Activated naive CD8-positive, alpha-beta T cell treated with anti-CD3 and anti-CD28 coated beads, Interleukin-2, amount 10 ng/mL, durations not matched to agents 7 days and 5 days (primary cell): ENCODE results near the gene MYH9. TPM values are rescaled to one million over a fixed set of nuclear protein-coding genes. Genes with fewer than 3 reads are reported as not detected.

ENCODE experiments used
- ATAC-seq: fragments of 150-1000 bp; cut with Tn5 transposase; one replicate; pipeline ENCODE4 v1.10.0; 2021; ENCODE audit warnings: low read depth, moderate library complexity
- POLR2A ChIA-PET: fragments of 350-600 bp; sonication (Branson Sonifier 250); formaldehyde crosslinking; loops from one replicate; lab custom pipeline; 2021; ENCODE audit warnings: antibody characterized with exemption; lab: Charles Lee
- DNase-seq: peaks from one replicate; pipeline ENCODE4 v3.0.0; 2021
- H3K27ac Mint-ChIP-seq: one replicate; pipeline ENCODE4 v1.8.0; 2022; ENCODE audit warnings: mild to moderate bottlenecking, mixed read lengths
- H3K27me3 Mint-ChIP-seq: one replicate; pipeline ENCODE4 v1.8.0; 2022; ENCODE audit warnings: mild to moderate bottlenecking, moderate library complexity, mixed read lengths
- H3K36me3 Mint-ChIP-seq: one replicate; pipeline ENCODE4 v1.8.0; 2021; ENCODE audit warnings: mild to moderate bottlenecking, mixed read lengths
- H3K4me1 Mint-ChIP-seq: one replicate; pipeline ENCODE4 v1.8.0; 2021; ENCODE audit warnings: mixed read lengths
- H3K4me3 Mint-ChIP-seq: one replicate; pipeline ENCODE4 v1.8.0; 2022; ENCODE audit warnings: mild to moderate bottlenecking, moderate library complexity, mixed read lengths
- H3K9me3 Mint-ChIP-seq: one replicate; pipeline ENCODE4 v1.8.0; 2021; ENCODE audit warnings: mixed read lengths
- total RNA-seq, 2 experiments: library from RNA; stranded (reverse); gene quantifications; one replicate each; pipeline ENCODE4 v1.2.3, GENCODE V29; 2021

The MYH9 gene
- total RNA-seq, 2 experiments from 2014 or later = 803 to 821 TPM

GRCh38 chr22:36356708-36357624 is 30.8 kb downstream of the MYH9 start:
- H3K9me3 Mint-ChIP-seq = no peaks in the 10 kb centered on the region
- peak overlapping the region; percentile 78 for H3K27ac Mint-ChIP-seq
- POLR2A ChIA-PET = interaction anchor here (1.0 to 3.1 kb wide), 12 partner anchors 7 to 29 kb away, joined by 3 to 17 read pairs (median 6); no protein-coding TSS in a partner anchor
- peak overlapping the region; percentile 69 for H3K4me3 Mint-ChIP-seq
- H3K4me1 Mint-ChIP-seq = peaks cover 86% of the 10 kb centered on the region
- peaks cover 24% of the 10 kb centered on the region for H3K36me3 Mint-ChIP-seq
- no peaks in the 10 kb centered on the region for H3K27me3 Mint-ChIP-seq
- peak; percentile 19 for ATAC-seq
- DNase-seq = no peak

- Mint-ChIP-seq H3K27me3 (no peaks in the 10 kb centered on the region), H3K27ac (peak overlapping the region; percentile 78), H3K36me3 (peaks cover 22% of the 10 kb centered on the region), H3K4me3 (peak overlapping the region; percentile 56), H3K9me3 (no peaks in the 10 kb centered on the region), H3K4me1 (peaks cover 87% of the 10 kb centered on the region)
- POLR2A ChIA-PET = interaction anchor here (1.0 to 2.8 kb wide), 10 partner anchors 8 to 32 kb away, joined by 3 to 10 read pairs (median 5); partner anchors contain the start of gene MYH9
- ATAC-seq (no peak), DNase-seq (no peak)
Measured at GRCh38 chr22:36355894-36356293, 31.9 kb downstream of the MYH9 start.

- DNase-seq (no peak), ATAC-seq (no peak)
- Mint-ChIP-seq H3K4me1 (peaks cover 87% of the 10 kb centered on the region), H3K27me3 (no peaks in the 10 kb centered on the region), H3K27ac (peak overlapping the region; percentile 78), H3K36me3 (peaks cover 22% of the 10 kb centered on the region), H3K9me3 (no peaks in the 10 kb centered on the region), H3K4me3 (peak overlapping the region; percentile 56)
- POLR2A ChIA-PET = interaction anchor here (0.6 to 2.8 kb wide), 8 partner anchors 9 to 100 kb away, joined by 3 to 10 read pairs (median 4); partner anchors contain the start of gene MYH9
Measured at GRCh38 chr22:36355362-36355761, 32.4 kb downstream of the MYH9 start.

- POLR2A ChIA-PET = interaction anchor here (0.6 to 3.7 kb wide), 15 partner anchors 10 to 177 kb away, joined by 3 to 30 read pairs (median 5); partner anchors contain the start of gene MYH9
- Mint-ChIP-seq H3K4me1 (peaks cover 80% of the 10 kb centered on the region), H3K9me3 (no peaks in the 10 kb centered on the region), H3K36me3 (peaks cover 23% of the 10 kb centered on the region), H3K27me3 (no peaks in the 10 kb centered on the region), H3K27ac (peak overlapping the region; percentile 89), H3K4me3 (peak overlapping the region; percentile 64)
- peak; percentile 66 for DNase-seq
- peak; percentile 64 for ATAC-seq
Measured at GRCh38 chr22:36352803-36353507, 34.8 kb downstream of the MYH9 start.

GRCh38 chr22:36351921-36352802 is 35.6 kb downstream of the MYH9 start:
- peaks cover 76% of the 10 kb centered on the region for H3K4me1 Mint-ChIP-seq
- peak overlapping the region; percentile 89 for H3K27ac Mint-ChIP-seq
- no peak for DNase-seq
- peaks cover 25% of the 10 kb centered on the region for H3K36me3 Mint-ChIP-seq
- no peaks in the 10 kb centered on the region for H3K27me3 Mint-ChIP-seq
- no peak for ATAC-seq
- H3K4me3 Mint-ChIP-seq = peak overlapping the region; percentile 64
- H3K9me3 Mint-ChIP-seq = no peaks in the 10 kb centered on the region
- POLR2A ChIA-PET = interaction anchor here (0.6 to 3.7 kb wide), 13 partner anchors 11 to 177 kb away, joined by 3 to 30 read pairs (median 5); partner anchors contain the start of gene MYH9

- Mint-ChIP-seq H3K9me3 (no peaks in the 10 kb centered on the region), H3K4me3 (peak overlapping the region; percentile 64), H3K36me3 (peaks cover 22% of the 10 kb centered on the region), H3K4me1 (peaks cover 68% of the 10 kb centered on the region), H3K27me3 (no peaks in the 10 kb centered on the region), H3K27ac (peak overlapping the region; percentile 89)
- no peak for ATAC-seq
- DNase-seq = no peak
- POLR2A ChIA-PET = interaction anchor here (0.6 to 3.7 kb wide), 3 partner anchors 11 to 22 kb away, joined by 3 to 30 read pairs (median 4); no protein-coding TSS in a partner anchor
Measured at GRCh38 chr22:36350751-36351594, 36.8 kb downstream of the MYH9 start.

GRCh38 chr22:36349726-36350125 is 38.0 kb downstream of the MYH9 start:
- Mint-ChIP-seq H3K4me3 (no peak overlapping the region), H3K9me3 (no peaks in the 10 kb centered on the region)

GRCh38 chr22:36348760-36349159 is 39.0 kb downstream of the MYH9 start:
- DNase-seq (no peak), ATAC-seq (no peak)
- POLR2A ChIA-PET = interaction anchor here (0.8 to 1.1 kb wide), 4 partner anchors 15 to 133 kb away, joined by 3 to 4 read pairs (median 4); no protein-coding TSS in a partner anchor
- peak overlapping the region; percentile 56 for H3K4me3 Mint-ChIP-seq
- peaks cover 18% of the 10 kb centered on the region for H3K36me3 Mint-ChIP-seq
- H3K27me3 Mint-ChIP-seq = no peaks in the 10 kb centered on the region
- H3K9me3 Mint-ChIP-seq = no peaks in the 10 kb centered on the region
- peaks cover 63% of the 10 kb centered on the region for H3K4me1 Mint-ChIP-seq
- H3K27ac Mint-ChIP-seq = peak overlapping the region; percentile 84

More at GRCh38 chr22:36349726-36350125, 38.0 kb downstream of the MYH9 start:
- Mint-ChIP-seq H3K27me3 (no peaks in the 10 kb centered on the region), H3K4me1 (peaks cover 61% of the 10 kb centered on the region), H3K27ac (peak overlapping the region; percentile 35), H3K36me3 (peaks cover 16% of the 10 kb centered on the region)
- POLR2A ChIA-PET = interaction anchor here (1.1 kb wide), 1 partner anchor 35 kb away, joined by 4 read pairs; no protein-coding TSS in a partner anchor
- no peak for DNase-seq
- no peak for ATAC-seq

- POLR2A ChIA-PET = interaction anchor here (0.6 to 1.0 kb wide), 4 partner anchors 8 to 108 kb away, joined by 3 to 8 read pairs (median 3); no protein-coding TSS in a partner anchor
- Mint-ChIP-seq H3K4me1 (peaks cover 58% of the 10 kb centered on the region), H3K36me3 (peaks cover 18% of the 10 kb centered on the region), H3K4me3 (no peak overlapping the region), H3K27me3 (no peaks in the 10 kb centered on the region), H3K27ac (no peak overlapping the region), H3K9me3 (no peaks in the 10 kb centered on the region)
- DNase-seq (no peak), ATAC-seq (no peak)
Measured at GRCh38 chr22:36347094-36347493, 40.7 kb downstream of the MYH9 start.

- DNase-seq = no peak
- POLR2A ChIA-PET = interaction anchor here (0.7 to 1.5 kb wide), 4 partner anchors 11 to 71 kb away, joined by 3 to 4 read pairs (median 4); no protein-coding TSS in a partner anchor
- no peaks in the 10 kb centered on the region for H3K9me3 Mint-ChIP-seq
- H3K27me3 Mint-ChIP-seq = no peaks in the 10 kb centered on the region
- H3K36me3 Mint-ChIP-seq = peaks cover 33% of the 10 kb centered on the region
- H3K4me3 Mint-ChIP-seq = peak overlapping the region; percentile 63
- peaks cover 59% of the 10 kb centered on the region for H3K4me1 Mint-ChIP-seq
- ATAC-seq = peak; percentile 27
- peak overlapping the region; percentile 89 for H3K27ac Mint-ChIP-seq
Measured at GRCh38 chr22:36344106-36344827, 43.5 kb downstream of the MYH9 start.

GRCh38 chr22:36343720-36344105 is 44.1 kb downstream of the MYH9 start:
- H3K27me3 Mint-ChIP-seq = no peaks in the 10 kb centered on the region
- POLR2A ChIA-PET = interaction anchor here (0.5 to 1.5 kb wide), 6 partner anchors 12 to 72 kb away, joined by 3 to 4 read pairs (median 3); no protein-coding TSS in a partner anchor
- no peak overlapping the region for H3K4me3 Mint-ChIP-seq
- H3K36me3 Mint-ChIP-seq = peaks cover 33% of the 10 kb centered on the region
- H3K4me1 Mint-ChIP-seq = peaks cover 59% of the 10 kb centered on the region
- ATAC-seq (no peak), DNase-seq (no peak)
- no peaks in the 10 kb centered on the region for H3K9me3 Mint-ChIP-seq
- peak overlapping the region; percentile 42 for H3K27ac Mint-ChIP-seq
